Endothelial cell of umbilical vein (primary cell): ENCODE data around the gene FKBP2. TPM values are rescaled to one million over a fixed set of nuclear protein-coding genes. Genes with fewer than 3 reads are reported as not detected.

Experiments used
- BruUV-seq: library from RNA; stranded (reverse); fragments of 400-500 nt; replicated peaks from 2 replicates; lab custom pipeline; 2021; lab: Mats Ljungman, UMichigan
- CTCF ChIA-PET: fragments of 300-600, 350-600 bp; sonication (Branson Sonifier 250); formaldehyde crosslinking; loops from one replicate; lab custom pipeline; 2021; ENCODE audit warnings: antibody characterized with exemption, inconsistent platforms; lab: Charles Lee
- POLR2A ChIA-PET: fragments of 300-600, 350-600 bp; sonication (Branson Sonifier 250); formaldehyde crosslinking; loops from one replicate; lab custom pipeline; 2021; ENCODE audit warnings: antibody characterized with exemption, inconsistent platforms; lab: Charles Lee
- DNase-seq: peaks from one replicate; pipeline ENCODE4 v3.0.0-alpha.2; 2011; ENCODE audit warnings: low read depth, low spot score
- FAIRE-seq: peaks from 2 replicates; lab custom pipeline; 2011; peaks lifted over from hg19 to GRCh38; lab: Jason Lieb, UNC
- H2AFZ ChIP-seq: 2 replicates; pipeline ENCODE4 v1.6.0; 2012; ENCODE audit warnings: low read depth, low read length, control low read depth, inconsistent platforms
- H3K27ac ChIP-seq: 2 replicates; pipeline ENCODE4 v1.5.1; 2011; ENCODE audit warnings: low read depth, mild to moderate bottlenecking, control low read depth, low read length, moderate library complexity; ENCODE audit not compliant: insufficient read depth
- H3K27me3 ChIP-seq, 2 experiments: 2 replicates each; pipeline versions ENCODE4 v1.6.0 to v1.6.1; 2011; ENCODE audit warnings: low read length in 2 of 2, mixed read lengths in 1 of 2; ENCODE audit not compliant: control insufficient read depth in 2 of 2, insufficient read depth in 2 of 2
- H3K36me3 ChIP-seq, 2 experiments: 2 replicates in 1 of 2; 3 replicates in 1 of 2; pipeline ENCODE4 v1.5.1; 2011; ENCODE audit warnings: low read length in 2 of 2, mild to moderate bottlenecking in 1 of 2, moderate library complexity in 1 of 2; ENCODE audit not compliant: control insufficient read depth in 2 of 2, insufficient read depth in 2 of 2; ENCODE audit errors: extremely low read depth in 1 of 2
- H3K4me1 ChIP-seq: 3 replicates; pipeline ENCODE4 v1.5.1; 2011; ENCODE audit warnings: mild to moderate bottlenecking, low read length; ENCODE audit not compliant: control insufficient read depth, insufficient read depth; ENCODE audit errors: extremely low read depth
- H3K4me2 ChIP-seq: 2 replicates; pipeline ENCODE4 v1.6.1; 2011; ENCODE audit warnings: low read length, control low read depth, mixed read lengths; ENCODE audit not compliant: insufficient read depth
- H3K4me3 ChIP-seq, 3 experiments: fragments of 200-600 bp in 1 of 3; sonication (generic), shearing (Covaris generic) in 1 of 3; replicated peaks in 1 of 3; 2 replicates each; pipeline ENCODE4 v1.5.1; 2011 to 2016; ENCODE audit warnings: control low read depth in 3 of 3, low read length in 3 of 3, mild to moderate bottlenecking in 2 of 3, inconsistent platforms in 1 of 3, low read depth in 1 of 3, moderate library complexity in 1 of 3; ENCODE audit not compliant: insufficient read depth in 1 of 3
- H3K79me2 ChIP-seq: 2 replicates; pipeline ENCODE4 v1.6.0; 2012; ENCODE audit warnings: low read length, inconsistent platforms; ENCODE audit not compliant: control insufficient read depth, insufficient read depth
- H3K9ac ChIP-seq: replicated peaks from 2 replicates; pipeline ENCODE3; 2011; ENCODE audit warnings: low read length, control low read depth; ENCODE audit not compliant: insufficient read depth; ENCODE audit errors: extremely low read depth
- H3K9me1 ChIP-seq: replicated peaks from 3 replicates; pipeline ENCODE4 v1.6.0; 2011; ENCODE audit warnings: mild to moderate bottlenecking, low read length; ENCODE audit not compliant: control insufficient read depth, insufficient read depth; ENCODE audit errors: extremely low read depth
- H3K9me3 ChIP-seq: replicated peaks from 2 replicates; pipeline ENCODE4 v1.5.1; 2012; ENCODE audit warnings: low read length, inconsistent platforms; ENCODE audit not compliant: control insufficient read depth, insufficient read depth
- H4K20me1 ChIP-seq: replicated peaks from 2 replicates; pipeline ENCODE3; 2011; ENCODE audit warnings: mild to moderate bottlenecking, low read length; ENCODE audit not compliant: control insufficient read depth, insufficient read depth; ENCODE audit errors: extremely low read depth
- EZH2 ChIP-seq: IDR thresholded peaks from 2 replicates; pipeline ENCODE4 v1.6.1; 2012; ENCODE audit warnings: borderline replicate concordance, low read depth, mild to moderate bottlenecking, moderate library complexity, low read length, inconsistent platforms; ENCODE audit not compliant: severe bottlenecking
- FOS ChIP-seq: IDR thresholded peaks from 2 replicates; pipeline ENCODE4 v1.6.1; 2011; ENCODE audit warnings: mild to moderate bottlenecking, low read length, moderate library complexity, borderline replicate concordance; ENCODE audit not compliant: insufficient read depth
- JUN ChIP-seq: IDR thresholded peaks from 2 replicates; pipeline ENCODE4 v1.6.1; 2011; ENCODE audit warnings: borderline replicate concordance, low read depth; ENCODE audit not compliant: insufficient read length, insufficient read depth
- MYC ChIP-seq: IDR thresholded peaks from one replicate; pipeline ENCODE4 v1.6.1; 2011; ENCODE audit warnings: mild to moderate bottlenecking, low read depth, low read length
- POLR2A ChIP-seq: IDR thresholded peaks from 2 replicates; pipeline ENCODE4 v1.6.1; 2012; ENCODE audit warnings: low read depth, mild to moderate bottlenecking, control low read depth, low read length
- POLR2AphosphoS5 ChIP-seq: IDR thresholded peaks from 2 replicates; pipeline ENCODE4 v1.6.1; 2012; ENCODE audit warnings: low read depth, mild to moderate bottlenecking, control low read depth, low read length, moderate library complexity; ENCODE audit not compliant: insufficient read depth
- dilution Hi-C: fragments of 300-500 bp; cut with MboI; formaldehyde crosslinking; loops from one replicate; pipeline ENCODE4 v1.15.0; 2019; ENCODE audit warnings: low sequenced_read_pairs; ENCODE audit not compliant: extremely low pct_ligation_motif_present
- intact Hi-C: fragments of 100-400 bp; cut with micrococcal nuclease; formaldehyde crosslinking; loops from one replicate; pipeline ENCODE4 v1.10.0; 2022
- polyA plus RNA-seq, 4 experiments: library from polyadenylated mRNA; depleted of rRNA in 3 of 4; stranded (reverse) in 3 of 4; unstranded in 1 of 4; fragments of >200 nt; gene quantifications; 2 replicates each; pipeline versions ENCODE4 v1.2.1 to v1.2.3, GENCODE V29; 2011 to 2012; ENCODE audit warnings: missing spikeins in 1 of 4
- total RNA-seq: library from RNA; stranded (reverse); gene quantifications from 2 replicates; pipeline ENCODE4 v1.2.3, GENCODE V29; 2021
- TF ChIP-seq, protein P1 (sequence below): IDR thresholded peaks from 2 replicates; pipeline ENCODE4 v1.6.1; 2011; ENCODE audit not compliant: insufficient read depth, insufficient read length
- TF ChIP-seq, protein P2 (sequence below), 2 donors: IDR thresholded peaks; 1 replicate in 1 of 2; 2 replicates in 1 of 2; pipeline ENCODE4 v1.5.1; 2011; ENCODE audit warnings: low read length in 2 of 2, mild to moderate bottlenecking in 2 of 2, moderate library complexity in 2 of 2, control low read depth in 1 of 2, inconsistent platforms in 1 of 2, low read depth in 1 of 2; ENCODE audit not compliant: insufficient read depth in 1 of 2; ENCODE audit errors: extremely low read depth in 1 of 2

The FKBP2 gene
- total and polyA plus RNA-seq, 2 donors (not counting 3 experiments of a cell fraction or from before 2014, with no cell fraction given) = 48.5 to 74.4 TPM

DNA sequence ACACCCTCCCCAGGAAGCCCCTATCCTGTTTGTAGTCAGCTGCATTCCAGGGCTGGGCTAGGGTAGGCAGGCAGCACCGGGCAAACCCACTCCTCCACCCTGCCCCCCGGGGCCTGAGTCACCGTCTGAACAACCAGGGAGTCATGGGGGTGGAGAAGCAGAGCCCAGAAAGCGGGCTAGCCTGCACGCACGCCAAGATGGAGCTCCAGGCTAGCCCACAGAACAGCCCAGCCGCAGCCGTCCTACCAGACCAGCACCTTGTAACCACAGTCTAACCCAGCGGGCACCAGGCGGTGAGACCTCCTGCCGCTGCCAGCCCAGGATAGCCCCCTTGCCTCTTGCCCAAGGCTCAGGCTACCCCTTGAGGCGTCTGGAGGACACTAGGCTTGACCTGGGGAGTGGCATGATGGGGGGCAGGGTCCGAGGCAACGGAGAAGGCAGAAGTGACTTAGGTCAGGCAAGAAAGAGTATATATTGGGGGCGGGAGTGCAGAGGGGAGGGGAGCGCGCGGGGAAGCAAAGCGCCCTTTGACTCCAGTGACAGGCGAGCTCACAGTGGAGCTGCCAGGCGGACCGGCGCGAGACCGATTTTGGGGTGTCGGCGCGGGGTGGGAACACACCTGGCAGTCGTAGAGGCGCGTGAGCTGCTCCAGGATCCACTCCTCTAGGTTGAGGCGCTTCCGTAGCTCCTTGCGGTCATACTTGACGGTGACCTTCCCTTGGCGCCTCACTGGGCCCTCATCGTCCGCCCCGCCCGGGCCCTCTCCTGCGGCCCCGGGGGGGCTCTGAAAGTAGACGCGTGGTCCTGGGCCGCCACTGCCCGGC is 5.1 kb downstream of the FKBP2 start:
- intact Hi-C loops (loop anchor here (2.0 kb wide), 1 partner anchor 39 kb away; the partner anchor contains the start of genes BAD and GPR137), dilution Hi-C loops (no loop called here)
- H2AFZ ChIP-seq = no peak overlapping the region
- BruUV-seq = TSS peak; percentile 13
- ChIA-PET POLR2A (interaction anchor here (0.6 to 2.2 kb wide), 5 partner anchors 22 to 58 kb away, joined by 3 to 10 read pairs (median 5); no protein-coding TSS in a partner anchor), CTCF (interaction anchor here (0.9 to 5.0 kb wide), 11 partner anchors 9 to 109 kb away, joined by 3 to 36 read pairs (median 5); partner anchors contain the start of genes CATSPERZ, ESRRA, PRDX5 and STIP1)
- peak overlapping the region; percentile 67 to 78 (median 73) for H3K4me3 ChIP-seq
- no peak overlapping the region for H3K4me2 ChIP-seq
- peaks cover 40% of the 10 kb centered on the region for H3K79me2 ChIP-seq
- no peaks in the 10 kb centered on the region for H4K20me1 ChIP-seq
- TF ChIP-seq POLR2A (peak; percentile 97), MYC (peak; percentile 24), JUN (peak; percentile 8), POLR2AphosphoS5 (peak; percentile 97), EZH2 (no peak), FOS (peak; percentile 92)
- TF ChIP-seq, protein P1, sequence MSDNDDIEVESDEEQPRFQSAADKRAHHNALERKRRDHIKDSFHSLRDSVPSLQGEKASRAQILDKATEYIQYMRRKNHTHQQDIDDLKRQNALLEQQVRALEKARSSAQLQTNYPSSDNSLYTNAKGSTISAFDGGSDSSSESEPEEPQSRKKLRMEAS = no peak
- TF ChIP-seq, protein P2, sequence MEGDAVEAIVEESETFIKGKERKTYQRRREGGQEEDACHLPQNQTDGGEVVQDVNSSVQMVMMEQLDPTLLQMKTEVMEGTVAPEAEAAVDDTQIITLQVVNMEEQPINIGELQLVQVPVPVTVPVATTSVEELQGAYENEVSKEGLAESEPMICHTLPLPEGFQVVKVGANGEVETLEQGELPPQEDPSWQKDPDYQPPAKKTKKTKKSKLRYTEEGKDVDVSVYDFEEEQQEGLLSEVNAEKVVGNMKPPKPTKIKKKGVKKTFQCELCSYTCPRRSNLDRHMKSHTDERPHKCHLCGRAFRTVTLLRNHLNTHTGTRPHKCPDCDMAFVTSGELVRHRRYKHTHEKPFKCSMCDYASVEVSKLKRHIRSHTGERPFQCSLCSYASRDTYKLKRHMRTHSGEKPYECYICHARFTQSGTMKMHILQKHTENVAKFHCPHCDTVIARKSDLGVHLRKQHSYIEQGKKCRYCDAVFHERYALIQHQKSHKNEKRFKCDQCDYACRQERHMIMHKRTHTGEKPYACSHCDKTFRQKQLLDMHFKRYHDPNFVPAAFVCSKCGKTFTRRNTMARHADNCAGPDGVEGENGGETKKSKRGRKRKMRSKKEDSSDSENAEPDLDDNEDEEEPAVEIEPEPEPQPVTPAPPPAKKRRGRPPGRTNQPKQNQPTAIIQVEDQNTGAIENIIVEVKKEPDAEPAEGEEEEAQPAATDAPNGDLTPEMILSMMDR (IDR thresholded peaks at IDR 0.05; ENCODE audit: extremely low read depth in 1 of 2, insufficient read depth in 1 of 2, low read depth in 1 of 2, low read length in 2 of 2) = no peak
- DNase-seq (peak; percentile 82), FAIRE-seq (peak; percentile 95)
- no peaks in the 10 kb centered on the region for H3K27me3 ChIP-seq
- peaks cover 0 to 12% of the 10 kb centered on the region in 2 experiments for H3K36me3 ChIP-seq
- peak overlapping the region; percentile 47 for H3K27ac ChIP-seq
- H3K9me1 ChIP-seq = no peaks in the 10 kb centered on the region
- H3K4me1 ChIP-seq = peaks cover 23% of the 10 kb centered on the region
- H3K9me3 ChIP-seq = no peaks in the 10 kb centered on the region
- peak overlapping the region; percentile 67 for H3K9ac ChIP-seq
